GM21717 (cell line): ENCODE measurements around the gene FERMT3.

Source experiments
- ATAC-seq: cut with Tn5 transposase; IDR thresholded peaks from one replicate; pipeline ENCODE4 v1.9.1; 2021; ENCODE audit warnings: mild to moderate bottlenecking, moderate library complexity; ENCODE audit not compliant: unreplicated experiment

The FERMT3 gene

DNA sequence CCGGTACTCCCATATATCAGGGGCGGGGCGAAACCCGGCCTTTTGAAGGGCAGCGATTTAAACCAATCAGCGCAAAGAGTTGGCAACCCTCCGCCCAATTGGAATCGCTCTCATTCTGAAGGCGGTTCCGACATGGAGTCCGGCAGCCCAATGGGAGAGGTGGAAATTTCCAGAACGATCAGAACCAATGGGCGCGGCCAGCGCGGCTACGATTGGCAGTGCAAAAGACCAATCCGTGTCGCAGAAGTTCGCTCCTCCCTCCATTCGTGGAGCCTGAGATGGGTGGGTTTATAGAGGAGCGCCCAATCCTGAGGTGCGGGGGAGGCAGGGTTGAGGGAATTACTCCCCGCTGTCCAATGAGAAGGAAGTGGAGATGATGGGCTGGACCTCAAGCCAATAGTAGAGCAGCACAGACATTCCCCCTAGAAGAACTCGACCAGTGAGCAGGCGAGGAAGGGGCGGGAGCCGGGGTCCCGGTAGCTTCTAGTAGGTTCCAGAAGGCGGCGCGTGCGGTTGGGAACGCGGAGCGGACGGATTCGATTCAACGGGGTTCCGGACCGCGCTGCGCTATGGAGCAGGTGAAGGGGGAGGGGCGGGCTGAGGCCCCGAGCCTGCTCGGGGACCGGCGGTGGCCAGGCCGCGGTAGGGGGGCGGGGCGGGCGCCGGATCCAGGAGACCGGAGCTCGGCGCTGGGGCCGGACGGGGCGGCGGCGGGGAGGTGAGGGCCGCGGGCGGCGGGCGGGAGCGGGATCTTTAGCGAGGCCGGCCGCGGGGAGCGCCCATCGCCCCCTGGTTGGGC lies 20.6 kb upstream of the FERMT3 start, which contains the start of gene STIP1:
Gene STIP1 (plus strand): TSS at position 479 of the 799 bp plus-strand sequence. CDS start 91 bp downstream, at position 570.
- peak; percentile 83 for ATAC-seq

GRCh38 chr11:64186492-64187165 lies 19.9 kb upstream of the FERMT3 start:
- ATAC-seq = no peak

- ATAC-seq = no peak
Observed at GRCh38 chr11:64192434-64192833, 14.1 kb upstream of the FERMT3 start.

DNA sequence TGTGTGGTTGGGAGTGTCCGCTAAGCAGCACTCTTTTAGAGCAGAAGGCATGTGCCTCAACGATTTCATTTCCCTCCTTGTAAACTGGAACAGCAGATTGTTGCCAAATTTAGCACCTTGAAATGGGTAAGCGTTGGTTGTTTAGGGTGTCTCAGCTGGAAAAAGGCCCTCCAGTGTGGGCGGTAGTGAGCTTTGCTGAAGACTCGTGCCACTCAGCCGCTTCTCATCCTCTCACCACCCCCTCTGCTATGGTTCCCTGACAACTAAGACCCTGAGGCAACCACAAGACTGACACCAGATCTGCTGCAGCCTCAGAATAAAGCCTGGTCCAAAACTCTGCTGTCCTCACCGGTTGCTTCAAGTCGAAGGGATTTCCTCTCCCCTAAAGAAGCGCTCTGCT lies 9.9 kb upstream of the FERMT3 start:
- no peak for ATAC-seq

DNA sequence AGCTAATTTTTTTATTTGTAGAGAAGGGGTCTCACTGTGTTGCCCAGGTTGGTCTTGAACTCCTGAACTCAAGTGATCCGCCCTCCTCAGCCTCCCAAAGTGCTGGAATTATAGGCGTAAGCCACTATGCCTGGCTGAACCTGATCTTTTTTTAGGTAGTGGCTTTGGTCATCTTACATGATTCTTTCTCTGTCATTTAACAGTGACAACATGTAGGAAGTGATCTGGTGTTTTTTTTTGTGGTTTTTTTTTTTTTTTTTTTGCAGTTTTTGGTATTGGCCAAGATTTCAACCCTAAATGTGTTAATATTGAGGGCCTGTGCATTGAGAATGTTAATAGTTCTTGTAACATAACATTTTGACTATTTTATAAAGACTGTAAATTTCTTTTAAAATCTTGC lies 8.0 kb upstream of the FERMT3 start:
- ATAC-seq = no peak

DNA sequence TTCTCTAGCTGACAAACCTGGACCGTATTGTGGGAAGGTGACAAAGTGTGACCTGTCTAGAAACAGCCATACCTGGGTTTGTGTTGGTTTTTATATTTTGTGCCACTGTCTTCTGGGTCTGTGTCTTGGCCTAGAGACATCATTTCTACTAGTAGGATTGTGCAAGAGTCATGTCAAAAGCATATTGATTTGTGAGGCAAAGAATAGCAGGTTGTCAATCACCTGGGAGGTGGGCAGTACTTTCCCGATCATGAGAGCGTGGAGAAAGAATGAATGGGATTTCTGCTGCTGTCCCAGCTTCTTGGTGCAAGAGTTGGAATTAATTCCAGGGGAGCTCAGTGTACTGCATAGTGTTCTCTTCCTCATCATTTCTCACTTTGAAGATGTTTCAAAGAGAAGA lies 5.0 kb upstream of the FERMT3 start:
- ATAC-seq = no peak

GRCh38 chr11:64202992-64203391 lies 3.5 kb upstream of the FERMT3 start:
- no peak for ATAC-seq

DNA sequence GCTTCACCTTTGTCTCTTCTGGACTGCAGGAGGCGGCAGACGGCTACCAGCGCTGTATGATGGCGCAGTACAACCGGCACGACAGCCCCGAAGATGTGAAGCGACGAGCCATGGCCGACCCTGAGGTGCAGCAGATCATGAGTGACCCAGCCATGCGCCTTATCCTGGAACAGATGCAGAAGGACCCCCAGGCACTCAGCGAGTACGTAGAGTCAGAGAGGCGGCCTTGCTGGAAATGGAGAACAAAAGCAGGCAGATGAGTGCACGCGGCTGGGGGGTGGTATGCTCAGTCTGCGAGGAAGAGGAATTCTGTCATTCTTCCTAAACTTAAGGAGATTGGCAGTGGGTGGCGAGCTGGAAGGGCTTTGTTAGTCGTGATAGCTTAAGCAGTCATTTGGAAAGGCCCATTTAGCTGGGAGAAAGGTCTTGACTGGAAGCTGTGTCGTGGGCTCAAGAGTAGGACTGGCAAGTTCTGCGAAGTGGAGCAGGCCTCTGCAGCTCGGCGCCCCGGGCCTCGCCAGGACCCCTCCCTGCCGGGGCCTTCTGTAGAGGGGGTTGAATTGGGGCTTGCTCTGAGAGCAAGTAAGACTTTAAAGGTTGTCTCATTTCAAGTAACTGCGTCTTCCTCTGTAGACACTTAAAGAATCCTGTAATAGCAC lies 3.0 kb upstream of the FERMT3 start:
- ATAC-seq = no peak

DNA sequence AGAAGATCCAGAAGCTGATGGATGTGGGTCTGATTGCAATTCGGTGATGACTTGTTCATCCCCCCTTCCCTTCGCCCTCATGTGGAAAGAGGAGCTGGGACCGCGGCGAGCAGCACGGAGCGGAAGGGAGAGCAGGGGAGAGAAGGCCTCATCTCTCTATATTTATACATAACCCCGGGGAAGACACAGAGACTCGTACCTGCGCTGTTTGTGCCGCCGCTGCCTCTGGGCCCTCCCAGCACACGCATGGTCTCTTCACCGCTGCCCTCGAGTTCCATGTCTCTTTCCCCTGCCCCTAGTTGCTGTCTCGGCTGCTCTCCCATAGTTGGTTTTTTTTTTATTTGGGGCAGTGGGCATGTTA lies 2.5 kb upstream of the FERMT3 start:
- ATAC-seq = no peak

- ATAC-seq = no peak
Observed at GRCh38 chr11:64204464-64204989, 2.0 kb upstream of the FERMT3 start.

- peak; percentile 42 for ATAC-seq
Observed at GRCh38 chr11:64207256-64208085, 950 bp downstream of the FERMT3 start.

GRCh38 chr11:64208086-64208795 lies 1.7 kb downstream of the FERMT3 start:
- no peak for ATAC-seq

DNA sequence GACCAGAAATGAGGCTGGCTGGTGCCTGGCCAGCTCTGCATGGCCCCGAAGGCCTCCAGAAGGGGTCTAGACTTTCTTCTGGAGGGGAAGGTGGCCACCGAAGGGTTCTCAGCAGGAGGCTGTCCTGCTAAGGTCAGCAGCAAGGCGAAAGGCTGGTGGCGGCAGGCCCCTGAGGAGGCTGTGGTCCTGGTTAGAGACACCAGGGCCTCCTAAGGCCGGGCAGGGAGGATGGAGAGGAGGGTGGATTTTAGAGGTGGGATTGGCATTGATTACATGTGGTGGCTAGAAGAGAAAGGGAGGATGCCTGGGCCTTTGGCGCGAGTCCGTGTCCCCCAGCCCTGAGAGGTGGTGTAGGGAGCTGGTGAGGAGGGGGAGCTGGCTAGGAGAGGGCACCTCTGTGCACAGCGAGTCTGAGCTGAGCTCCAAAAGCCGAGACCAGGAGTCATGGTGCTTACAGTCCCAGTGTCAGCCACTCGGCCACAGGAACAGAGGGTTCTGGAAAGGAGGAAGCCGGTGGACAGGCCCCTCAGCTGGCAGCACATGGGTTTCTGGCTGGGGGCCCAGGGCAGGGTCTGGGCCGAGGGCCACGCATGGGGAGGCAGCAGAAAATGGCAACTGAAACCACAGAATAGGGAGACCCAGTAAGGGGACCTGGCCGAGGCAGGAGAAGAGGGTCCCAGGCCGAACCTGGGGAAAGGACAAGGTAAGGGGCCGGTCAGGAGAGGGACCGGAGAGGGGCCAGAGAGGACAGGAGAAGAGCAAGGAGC lies 2.5 kb downstream of the FERMT3 start:
- ATAC-seq = no peak

DNA sequence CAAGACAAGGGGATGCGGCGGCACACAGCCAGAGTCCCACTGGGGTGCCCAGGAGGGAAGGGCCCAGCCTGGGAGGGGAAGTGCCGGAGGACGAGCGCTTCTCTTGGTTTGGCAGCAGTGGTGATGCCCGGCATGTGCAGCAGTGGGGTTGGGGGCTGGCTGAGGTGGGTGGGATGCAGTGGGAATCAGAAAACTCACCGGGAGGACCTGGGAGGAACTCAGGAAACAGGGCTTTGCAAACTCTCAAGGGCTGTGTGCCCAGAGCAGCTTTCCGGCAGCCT lies 3.0 kb downstream of the FERMT3 start:
- ATAC-seq = no peak

GRCh38 chr11:64210301-64211020 lies 3.9 kb downstream of the FERMT3 start:
- no peak for ATAC-seq

DNA sequence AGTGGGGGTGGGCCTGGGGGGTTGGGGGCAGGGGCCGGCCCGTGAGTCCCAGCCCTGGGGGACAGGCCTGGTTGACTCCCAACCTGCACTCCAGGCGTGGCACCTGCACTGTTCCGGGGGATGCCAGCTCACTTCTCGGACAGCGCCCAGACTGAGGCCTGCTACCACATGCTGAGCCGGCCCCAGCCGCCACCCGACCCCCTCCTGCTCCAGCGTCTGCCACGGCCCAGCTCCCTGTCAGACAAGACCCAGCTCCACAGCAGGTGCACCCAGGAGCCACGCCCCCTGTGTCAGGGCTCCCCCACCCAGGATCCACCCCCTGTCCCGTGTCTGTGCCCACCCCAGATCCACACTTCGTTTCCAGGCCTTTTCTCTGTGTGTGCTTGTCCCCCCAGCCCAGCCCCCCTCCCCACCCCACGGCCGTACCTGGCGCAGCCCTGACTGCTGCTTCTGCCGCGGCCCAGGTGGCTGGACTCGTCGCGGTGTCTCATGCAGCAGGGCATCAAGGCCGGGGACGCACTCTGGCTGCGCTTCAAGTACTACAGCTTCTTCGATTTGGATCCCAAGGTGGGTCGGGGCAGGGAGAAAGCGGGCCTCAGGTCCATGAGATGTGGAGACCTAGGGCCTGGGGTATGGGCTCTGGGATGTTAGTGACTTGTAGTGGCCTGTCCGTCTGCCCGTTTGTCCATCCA lies 4.8 kb downstream of the FERMT3 start:
- no peak for ATAC-seq

DNA sequence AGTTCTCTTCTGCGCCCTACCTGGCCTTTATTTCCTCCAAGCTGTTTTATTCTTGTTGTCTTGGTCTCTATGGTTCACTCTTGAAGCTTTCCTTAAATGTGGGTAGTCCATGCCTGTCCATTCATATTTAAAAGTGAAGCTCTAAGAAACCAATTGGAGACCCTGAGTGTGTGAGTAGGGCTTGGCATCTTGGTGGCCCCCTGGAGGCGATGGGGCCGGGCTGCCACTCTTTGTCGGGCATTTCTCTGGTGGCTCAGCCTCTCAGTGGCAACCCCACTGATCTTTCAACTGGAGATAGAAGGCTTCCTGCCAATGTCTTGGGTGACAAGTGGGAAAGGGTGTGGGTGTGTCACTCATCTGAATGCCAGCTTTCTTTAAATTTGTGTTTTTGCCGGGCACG lies 10.4 kb downstream of the FERMT3 start:
- no peak for ATAC-seq

GRCh38 chr11:64218628-64219353 lies 12.3 kb downstream of the FERMT3 start:
- ATAC-seq = no peak
